VCaP (cell line): Measurements from ENCODE around the gene CCDC172.

Source experiments
- H3K27ac ChIP-seq: fragments of 450-650 bp; 2 replicates; pipeline ENCODE4 v1.5.1; 2017
- TF ChIP-seq, protein P1 (sequence below): fragments of 450-650 bp; conservative IDR thresholded peaks from 2 replicates; pipeline ENCODE4 v1.5.1; 2017; ENCODE audit warnings: mild to moderate bottlenecking, moderate library complexity

Gene CCDC172

DNA sequence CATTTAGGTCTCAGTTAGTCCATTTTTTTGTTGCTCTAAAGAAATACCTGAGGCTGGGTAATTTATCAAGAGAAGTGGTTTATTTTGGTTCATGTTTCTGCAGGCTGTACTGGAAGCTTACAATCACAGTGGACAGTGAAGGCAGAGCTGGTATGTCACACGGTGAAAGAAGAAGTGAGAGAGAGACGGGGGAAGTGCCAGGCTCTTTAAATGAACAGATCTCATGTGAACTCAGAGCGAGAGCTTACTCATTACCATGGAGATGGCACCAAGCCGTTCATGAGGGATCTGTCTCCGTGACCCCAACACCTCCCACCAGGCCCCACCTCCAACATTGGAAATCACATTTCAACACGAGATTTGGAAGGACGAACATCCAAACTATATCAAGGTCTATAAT, 84.5 kb downstream of the CCDC172 start:
- TF ChIP-seq, protein P1, sequence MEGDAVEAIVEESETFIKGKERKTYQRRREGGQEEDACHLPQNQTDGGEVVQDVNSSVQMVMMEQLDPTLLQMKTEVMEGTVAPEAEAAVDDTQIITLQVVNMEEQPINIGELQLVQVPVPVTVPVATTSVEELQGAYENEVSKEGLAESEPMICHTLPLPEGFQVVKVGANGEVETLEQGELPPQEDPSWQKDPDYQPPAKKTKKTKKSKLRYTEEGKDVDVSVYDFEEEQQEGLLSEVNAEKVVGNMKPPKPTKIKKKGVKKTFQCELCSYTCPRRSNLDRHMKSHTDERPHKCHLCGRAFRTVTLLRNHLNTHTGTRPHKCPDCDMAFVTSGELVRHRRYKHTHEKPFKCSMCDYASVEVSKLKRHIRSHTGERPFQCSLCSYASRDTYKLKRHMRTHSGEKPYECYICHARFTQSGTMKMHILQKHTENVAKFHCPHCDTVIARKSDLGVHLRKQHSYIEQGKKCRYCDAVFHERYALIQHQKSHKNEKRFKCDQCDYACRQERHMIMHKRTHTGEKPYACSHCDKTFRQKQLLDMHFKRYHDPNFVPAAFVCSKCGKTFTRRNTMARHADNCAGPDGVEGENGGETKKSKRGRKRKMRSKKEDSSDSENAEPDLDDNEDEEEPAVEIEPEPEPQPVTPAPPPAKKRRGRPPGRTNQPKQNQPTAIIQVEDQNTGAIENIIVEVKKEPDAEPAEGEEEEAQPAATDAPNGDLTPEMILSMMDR = no peak
- no peak overlapping the region for H3K27ac ChIP-seq

DNA sequence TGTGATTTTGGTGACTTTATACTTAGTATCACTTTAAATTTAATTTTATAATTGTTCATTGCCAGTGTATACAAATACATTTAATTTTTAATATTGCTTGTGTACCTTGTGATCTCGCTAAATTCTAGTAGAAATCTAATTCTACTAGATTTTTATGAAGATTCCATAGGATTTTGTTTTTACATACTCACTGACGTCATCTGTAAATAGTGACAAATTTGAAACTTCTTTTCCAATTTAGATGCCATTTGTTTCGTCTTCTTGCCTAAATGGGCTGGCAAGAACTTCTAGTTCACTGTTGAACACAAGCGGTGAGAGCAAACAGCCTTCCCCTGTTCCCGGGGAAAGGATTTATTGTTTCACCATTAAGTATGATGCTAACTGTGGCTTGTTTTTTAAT, 86.1 kb downstream of the CCDC172 start:
- H3K27ac ChIP-seq = no peak overlapping the region
- TF ChIP-seq, protein P1 = no peak

DNA sequence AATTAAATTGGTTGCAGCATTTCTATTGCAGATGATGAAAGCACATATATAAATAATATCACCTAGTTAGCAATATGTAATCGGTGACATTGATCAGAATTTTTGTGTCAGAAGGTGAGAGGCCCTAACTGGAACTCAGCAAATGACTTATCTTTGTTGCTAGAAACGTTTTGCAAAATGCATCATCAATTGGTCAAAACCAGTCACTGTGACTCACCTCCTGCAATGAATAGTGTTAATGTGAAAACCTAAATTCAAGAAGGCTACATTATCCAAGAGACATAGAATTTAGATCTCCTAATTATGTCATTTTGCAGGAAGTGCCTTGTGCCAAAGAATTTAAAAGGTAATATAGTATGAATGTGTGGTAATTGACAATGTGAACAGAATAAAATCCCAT, 93.6 kb downstream of the CCDC172 start:
- TF ChIP-seq, protein P1 = no peak
- H3K27ac ChIP-seq = no peak overlapping the region

DNA sequence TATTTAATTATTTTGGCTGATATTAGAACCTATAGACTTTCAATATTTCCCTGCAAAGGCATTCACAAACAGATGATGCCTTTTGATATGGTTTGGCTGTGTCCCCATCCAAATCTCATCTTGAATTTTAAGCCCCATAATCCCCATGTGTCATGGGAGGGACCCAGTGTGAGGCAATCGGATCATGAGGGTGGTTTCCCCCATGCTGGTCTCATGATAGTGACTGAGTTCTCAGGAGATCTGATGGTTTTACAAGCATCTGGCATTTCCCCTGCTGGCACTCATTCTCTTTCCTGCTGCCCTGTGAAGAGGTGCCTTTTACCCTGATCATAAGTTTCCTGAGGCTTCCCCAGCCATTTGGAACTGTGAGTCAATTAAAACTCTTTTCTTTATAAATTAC, 94.1 kb downstream of the CCDC172 start:
- TF ChIP-seq, protein P1 = no peak
- no peak overlapping the region for H3K27ac ChIP-seq

DNA sequence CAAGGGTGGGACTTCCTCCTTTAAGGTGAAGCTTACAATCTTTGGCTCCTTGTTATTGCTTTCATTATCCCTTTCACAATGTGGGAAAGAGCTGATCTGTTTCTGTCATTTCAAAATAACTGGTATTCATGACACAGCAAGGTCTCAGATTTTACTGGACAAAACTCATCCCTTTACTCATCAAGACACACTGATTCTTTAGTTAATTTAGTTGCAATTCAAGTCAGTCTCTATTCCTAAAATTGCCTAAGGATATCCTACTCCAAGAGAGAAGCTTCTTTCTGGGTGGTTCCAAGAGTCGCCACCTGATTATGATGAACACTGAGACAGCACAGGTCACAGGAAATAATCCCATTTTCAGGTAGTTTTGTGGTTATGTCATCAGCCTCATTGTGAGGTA, 97.6 kb downstream of the CCDC172 start:
- TF ChIP-seq, protein P1 = no peak
- H3K27ac ChIP-seq = no peak overlapping the region

DNA sequence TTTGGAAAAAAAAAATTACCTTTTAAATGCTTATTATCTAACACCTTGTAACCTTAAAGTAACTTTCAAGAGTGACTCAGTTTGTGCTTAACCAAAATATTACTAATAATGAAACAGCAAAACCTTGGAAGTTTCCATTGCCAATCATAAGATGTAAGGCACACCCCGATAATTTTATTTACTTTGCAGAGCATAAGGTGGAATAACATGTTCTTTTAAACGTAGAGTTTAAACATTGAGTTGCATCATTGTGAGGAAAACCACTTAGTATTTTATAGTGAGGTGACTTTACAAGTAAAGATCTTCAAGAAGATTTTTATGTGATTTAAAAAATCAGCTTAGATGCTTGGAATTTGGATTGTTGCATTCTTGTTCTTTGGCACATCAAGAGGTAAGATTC, 103.4 kb downstream of the CCDC172 start, which contains the start of gene PNLIPRP3:
TSS of gene PNLIPRP3 (plus strand) at position 177 of the 400 bp plus-strand sequence. CDS start at position 343, 166 bp downstream.
- TF ChIP-seq, protein P1 = no peak
- H3K27ac ChIP-seq = no peak within 1 kb of the TSS

DNA sequence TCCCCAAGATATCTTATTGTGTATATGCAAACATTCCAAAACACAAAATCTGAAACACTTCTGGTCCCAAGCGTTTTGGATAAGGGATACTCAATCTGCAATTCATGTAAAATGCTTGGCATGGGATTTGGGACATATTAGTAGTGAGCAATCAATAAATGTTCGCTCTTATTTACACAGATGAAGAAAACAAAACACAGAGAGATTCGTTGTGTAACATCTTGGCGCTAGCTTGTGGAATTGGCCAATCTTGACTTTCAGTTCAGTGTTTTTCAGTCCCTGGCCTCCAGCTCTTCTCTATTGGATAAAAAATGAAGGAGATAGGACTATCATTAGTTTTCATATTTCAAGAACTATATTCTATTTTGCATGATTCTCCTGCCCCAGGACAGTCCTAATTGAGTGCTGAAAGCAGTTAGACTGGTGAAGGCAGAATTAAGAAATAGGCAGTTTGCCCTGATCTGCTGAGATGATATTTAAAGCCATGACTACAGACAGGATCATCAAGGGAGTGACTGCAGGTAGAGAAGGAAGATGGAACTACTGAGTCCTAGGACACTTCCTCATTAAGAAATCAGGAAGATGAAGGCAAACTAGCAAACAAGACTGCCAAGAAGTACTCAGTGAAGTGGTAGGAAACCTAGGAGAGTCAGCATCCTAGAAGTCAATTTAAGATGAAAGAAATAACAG, 105.2 kb downstream of the CCDC172 start:
- TF ChIP-seq, protein P1 = no peak
- no peak overlapping the region for H3K27ac ChIP-seq
